Body of pancreas (tissue), 4 donors: ENCODE results near the gene MPDU1.

Experiments used
- POLR2A ChIP-seq, 3 donors: fragments of 450-650 bp; IDR thresholded peaks; one replicate each; pipeline ENCODE4 v1.6.1; 2016; ENCODE audit warnings: antibody characterized with exemption in 3 of 3, mild to moderate bottlenecking in 2 of 3
- TF ChIP-seq, protein P1 (sequence below), 7 experiments: fragments of 450-650 bp in 4 of 7; fragments of 200-600 bp in 3 of 7; sonication (generic) in 3 of 7; IDR thresholded peaks; one replicate each; pipeline ENCODE4 v1.5.1; 2016 to 2019; ENCODE audit warnings: antibody characterized with exemption in 7 of 7

DNA sequence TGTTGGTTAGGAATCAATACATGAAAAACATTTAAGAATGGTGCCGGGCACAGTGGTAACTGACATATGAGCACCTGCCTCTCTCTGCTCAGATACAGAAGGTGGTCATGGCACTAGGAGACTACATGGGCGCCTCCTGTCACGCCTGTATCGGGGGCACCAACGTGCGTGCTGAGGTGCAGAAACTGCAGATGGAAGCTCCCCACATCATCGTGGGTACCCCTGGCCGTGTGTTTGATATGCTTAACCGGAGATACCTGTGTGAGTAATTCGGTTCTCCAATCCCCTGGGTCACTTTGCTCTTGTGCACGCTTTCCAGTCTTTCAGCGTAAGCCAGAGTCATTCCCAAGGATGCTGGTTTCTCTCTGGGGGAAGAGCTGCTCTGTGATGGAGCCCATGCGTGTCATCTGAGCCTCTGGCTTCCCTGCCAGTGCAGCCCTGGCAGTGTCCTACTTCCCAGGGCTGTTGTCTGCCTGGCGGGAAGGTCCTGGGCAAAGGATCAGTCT lies 7.2 kb upstream of the MPDU1 start:
- TF ChIP-seq, protein P1, sequence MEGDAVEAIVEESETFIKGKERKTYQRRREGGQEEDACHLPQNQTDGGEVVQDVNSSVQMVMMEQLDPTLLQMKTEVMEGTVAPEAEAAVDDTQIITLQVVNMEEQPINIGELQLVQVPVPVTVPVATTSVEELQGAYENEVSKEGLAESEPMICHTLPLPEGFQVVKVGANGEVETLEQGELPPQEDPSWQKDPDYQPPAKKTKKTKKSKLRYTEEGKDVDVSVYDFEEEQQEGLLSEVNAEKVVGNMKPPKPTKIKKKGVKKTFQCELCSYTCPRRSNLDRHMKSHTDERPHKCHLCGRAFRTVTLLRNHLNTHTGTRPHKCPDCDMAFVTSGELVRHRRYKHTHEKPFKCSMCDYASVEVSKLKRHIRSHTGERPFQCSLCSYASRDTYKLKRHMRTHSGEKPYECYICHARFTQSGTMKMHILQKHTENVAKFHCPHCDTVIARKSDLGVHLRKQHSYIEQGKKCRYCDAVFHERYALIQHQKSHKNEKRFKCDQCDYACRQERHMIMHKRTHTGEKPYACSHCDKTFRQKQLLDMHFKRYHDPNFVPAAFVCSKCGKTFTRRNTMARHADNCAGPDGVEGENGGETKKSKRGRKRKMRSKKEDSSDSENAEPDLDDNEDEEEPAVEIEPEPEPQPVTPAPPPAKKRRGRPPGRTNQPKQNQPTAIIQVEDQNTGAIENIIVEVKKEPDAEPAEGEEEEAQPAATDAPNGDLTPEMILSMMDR (IDR thresholded peaks at IDR 0.05) = no peak
- no peak for TF ChIP-seq POLR2A (IDR thresholded peaks at IDR 0.05)
